HepG2 (cell line): ENCODE data around the gene IL17F. TPM values are rescaled to one million over a fixed set of nuclear protein-coding genes. Genes with fewer than 3 reads are reported as not detected.

Source experiments
- CCAR2 ChIP-seq: fragments of 200-400 bp; formaldehyde crosslinking; optimal IDR thresholded peaks from 2 replicates; pipeline ENCODE3; 2018; ENCODE audit warnings: low read depth, mild to moderate bottlenecking, low read length, moderate library complexity
- ESRRA ChIP-seq: sonication (generic); formaldehyde crosslinking; IDR thresholded peaks from 2 replicates; pipeline ENCODE4 v1.5.1; 2020; ENCODE audit warnings: mild to moderate bottlenecking, low read depth, missing genetic modification reagents
- EZH2 ChIP-seq: conservative IDR thresholded peaks from 2 replicates; pipeline ENCODE4 v1.6.1; 2012; ENCODE audit warnings: mild to moderate bottlenecking, low read depth, low read length, moderate library complexity
- HNRNPLL ChIP-seq: fragments of 200-400 bp; formaldehyde crosslinking; IDR thresholded peaks from 2 replicates; pipeline ENCODE4 v1.6.1; 2017; ENCODE audit warnings: mild to moderate bottlenecking, low read depth, low read length; ENCODE audit not compliant: poor library complexity, severe bottlenecking
- KDM5A ChIP-seq: fragments of 200-600 bp; sonication (generic); IDR thresholded peaks from 2 replicates; pipeline ENCODE4 v1.7.0; 2018; ENCODE audit warnings: antibody characterized with exemption, mild to moderate bottlenecking, low read length, borderline replicate concordance
- MAFF ChIP-seq: IDR thresholded peaks from 2 replicates; pipeline ENCODE4 v1.6.1; 2011; ENCODE audit warnings: low read depth, low read length, improper control_type of control experiment
- MIER3 ChIP-seq: IDR thresholded peaks from 2 replicates; pipeline ENCODE4 v1.6.1; 2016; ENCODE audit warnings: missing compliant biosample characterization, borderline replicate concordance
- MLLT10 ChIP-seq: sonication (generic); formaldehyde crosslinking; IDR thresholded peaks from 2 replicates; pipeline ENCODE4 v1.4.0; 2020; ENCODE audit warnings: missing genetic modification reagents
- MTA3 ChIP-seq: sonication (generic); formaldehyde crosslinking; IDR thresholded peaks from 2 replicates; pipeline ENCODE4 v1.4.0; 2020; ENCODE audit warnings: missing genetic modification reagents
- NCOR1 ChIP-seq: fragments of 200-600 bp; sonication (generic); IDR thresholded peaks from 2 replicates; pipeline ENCODE4 v1.7.0; 2017; ENCODE audit warnings: antibody characterized with exemption, low read length, borderline replicate concordance
- PCBP1 ChIP-seq: fragments of 200-400 bp; formaldehyde crosslinking; IDR thresholded peaks from 2 replicates; pipeline ENCODE4 v1.6.1; 2017; ENCODE audit warnings: mild to moderate bottlenecking, low read depth, low read length, borderline replicate concordance
- SMARCE1 ChIP-seq: fragments of 450-650 bp; IDR thresholded peaks from 2 replicates; pipeline ENCODE4 v1.6.1; 2017; ENCODE audit warnings: borderline replicate concordance
- THYN1 ChIP-seq: sonication (generic); formaldehyde crosslinking; IDR thresholded peaks from 2 replicates; pipeline ENCODE4 v1.8.1; 2023; ENCODE audit warnings: low read depth, mild to moderate bottlenecking, moderate library complexity, missing genetic modification reagents, borderline replicate concordance
- ZNF468 ChIP-seq: sonication (generic); formaldehyde crosslinking; IDR thresholded peaks from 2 replicates; pipeline ENCODE4 v1.8.0; 2022; ENCODE audit warnings: mild to moderate bottlenecking, moderate library complexity, missing genetic modification reagents
- ZNF567 ChIP-seq: sonication (generic); formaldehyde crosslinking; IDR thresholded peaks from 2 replicates; pipeline ENCODE4 v1.8.1; 2023; ENCODE audit warnings: mild to moderate bottlenecking, missing genetic modification reagents, borderline replicate concordance
- ZNF615 ChIP-seq: sonication (generic); formaldehyde crosslinking; IDR thresholded peaks from 2 replicates; pipeline ENCODE4 v1.5.0; 2020; ENCODE audit warnings: mild to moderate bottlenecking, missing genetic modification reagents, borderline replicate concordance
- ZNF891 ChIP-seq: sonication (generic); formaldehyde crosslinking; IDR thresholded peaks from 2 replicates; pipeline ENCODE4 v1.5.0; 2020; ENCODE audit warnings: mild to moderate bottlenecking, missing genetic modification reagents
- polyA plus RNA-seq, 8 experiments: library from polyadenylated mRNA; depleted of rRNA in 3 of 8; stranded (reverse) in 7 of 8; unstranded in 1 of 8; fragments of >200 nt; fragmentation: Illumina TruSeq in 4 of 8; extraction: Trizol in 4 of 8; gene quantifications; 2 replicates each; pipeline versions ENCODE4 v1.2.1 to v1.2.3, GENCODE V29; 2011 to 2016; ENCODE audit warnings: low read depth in 4 of 8, missing spikeins in 1 of 8, mixed read lengths in 1 of 8; ENCODE audit not compliant: insufficient read depth in 1 of 8
- total RNA-seq, 5 experiments: library from RNA; depleted of rRNA; stranded (reverse); fragments of >200 nt; fragmentation: Illumina TruSeq; extraction: Trizol; gene quantifications; 2 replicates each; pipeline ENCODE4 v1.2.3, GENCODE V29; 2016; ENCODE audit warnings: low read depth in 1 of 5
- TF ChIP-seq, protein P1 (sequence below): IDR thresholded peaks from 2 replicates; pipeline ENCODE4 v1.6.1; 2016
- TF ChIP-seq, protein P2 (sequence below): sonication (generic); formaldehyde crosslinking; IDR thresholded peaks from 2 replicates; pipeline ENCODE4 v1.5.1; 2020; ENCODE audit warnings: missing genetic modification reagents, mild to moderate bottlenecking, borderline replicate concordance
- TF ChIP-seq, protein P3 (sequence below): sonication (generic); formaldehyde crosslinking; IDR thresholded peaks from 2 replicates; pipeline ENCODE4 v1.5.0; 2020; ENCODE audit warnings: missing genetic modification reagents
- TF ChIP-seq, protein P4 (sequence below): sonication (generic); formaldehyde crosslinking; IDR thresholded peaks from 2 replicates; pipeline ENCODE4 v1.5.0; 2020; ENCODE audit warnings: missing genetic modification reagents
- TF ChIP-seq, protein P5 (sequence below): sonication (generic); formaldehyde crosslinking; IDR thresholded peaks from 2 replicates; pipeline ENCODE4 v1.5.0; 2020; ENCODE audit warnings: mild to moderate bottlenecking, low read depth, missing genetic modification reagents, borderline replicate concordance

The IL17F gene
- total and polyA plus RNA-seq, 2 of the 13 experiments (the other 11 are each of a cell fraction or from before 2014, with no cell fraction given), result not detected

DNA sequence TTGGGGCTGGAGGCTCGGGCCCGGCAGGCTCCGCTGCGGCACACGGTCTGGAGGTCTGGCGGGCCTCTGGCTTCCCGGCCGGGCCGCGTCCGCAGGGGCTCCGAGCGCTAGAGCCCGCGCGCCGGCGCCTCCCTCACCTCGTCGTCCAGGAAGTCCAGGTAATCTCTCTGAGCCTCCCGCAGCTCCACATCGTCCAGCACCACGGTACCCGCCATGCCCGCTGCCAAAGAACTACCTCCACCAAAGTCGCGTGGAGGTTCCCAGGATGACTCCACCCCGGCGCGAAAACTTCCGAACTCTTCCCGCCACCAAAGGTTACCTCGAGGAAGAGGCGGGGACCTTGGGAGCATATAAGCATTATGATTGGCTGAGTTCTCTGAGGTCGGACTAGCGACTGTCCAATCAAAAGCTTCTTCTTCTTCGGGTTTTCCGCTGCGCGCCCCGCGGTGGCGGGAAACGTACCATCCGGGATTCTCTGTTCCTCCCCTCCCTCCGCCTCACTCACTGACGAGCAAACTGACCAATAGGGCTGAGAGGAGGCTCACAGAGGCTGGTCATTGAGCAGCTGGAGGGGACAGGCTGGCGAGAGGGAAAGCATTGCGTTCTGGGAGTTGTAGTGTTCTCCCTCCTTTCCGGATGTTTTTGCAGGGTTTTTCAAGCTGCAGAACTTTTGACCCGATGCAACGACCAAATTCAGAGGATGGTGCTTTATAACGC is 40.3 kb upstream of the IL17F start, which contains the start of gene MCM3 (continued):
- TF ChIP-seq, protein P1, sequence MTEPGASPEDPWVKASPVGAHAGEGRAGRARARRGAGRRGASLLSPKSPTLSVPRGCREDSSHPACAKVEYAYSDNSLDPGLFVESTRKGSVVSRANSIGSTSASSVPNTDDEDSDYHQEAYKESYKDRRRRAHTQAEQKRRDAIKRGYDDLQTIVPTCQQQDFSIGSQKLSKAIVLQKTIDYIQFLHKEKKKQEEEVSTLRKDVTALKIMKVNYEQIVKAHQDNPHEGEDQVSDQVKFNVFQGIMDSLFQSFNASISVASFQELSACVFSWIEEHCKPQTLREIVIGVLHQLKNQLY (CRISPR knock-in tag), result peak; percentile 32
- TF ChIP-seq PCBP1 (no peak), ESRRA (CRISPR knock-in tag) (0 out of 2 replicates have a peak, but pooled peaks have one; percentile 0), CCAR2 (no peak), ZNF567 (CRISPR knock-in tag) (peak; percentile 47; the same call in 1 of the 2 replicates), ZNF468 (CRISPR knock-in tag) (0 out of 2 replicates have a peak, but pooled peaks have one; percentile 36), EZH2 (no peak), ZNF891 (peak; percentile 95), MLLT10 (CRISPR knock-in tag) (no peak), ZNF615 (CRISPR knock-in tag) (no peak; the same call in 1 of the 2 replicates), HNRNPLL (peak; percentile 73), MIER3 (peak; percentile 30; the same call in 1 of the 2 replicates), THYN1 (CRISPR knock-in tag) (no peak), KDM5A (peak; percentile 73), MTA3 (CRISPR knock-in tag) (no peak), MAFF (no peak), SMARCE1 (no peak), NCOR1 (no peak; the same call in 1 of the 2 replicates)
- TF ChIP-seq, protein P2, sequence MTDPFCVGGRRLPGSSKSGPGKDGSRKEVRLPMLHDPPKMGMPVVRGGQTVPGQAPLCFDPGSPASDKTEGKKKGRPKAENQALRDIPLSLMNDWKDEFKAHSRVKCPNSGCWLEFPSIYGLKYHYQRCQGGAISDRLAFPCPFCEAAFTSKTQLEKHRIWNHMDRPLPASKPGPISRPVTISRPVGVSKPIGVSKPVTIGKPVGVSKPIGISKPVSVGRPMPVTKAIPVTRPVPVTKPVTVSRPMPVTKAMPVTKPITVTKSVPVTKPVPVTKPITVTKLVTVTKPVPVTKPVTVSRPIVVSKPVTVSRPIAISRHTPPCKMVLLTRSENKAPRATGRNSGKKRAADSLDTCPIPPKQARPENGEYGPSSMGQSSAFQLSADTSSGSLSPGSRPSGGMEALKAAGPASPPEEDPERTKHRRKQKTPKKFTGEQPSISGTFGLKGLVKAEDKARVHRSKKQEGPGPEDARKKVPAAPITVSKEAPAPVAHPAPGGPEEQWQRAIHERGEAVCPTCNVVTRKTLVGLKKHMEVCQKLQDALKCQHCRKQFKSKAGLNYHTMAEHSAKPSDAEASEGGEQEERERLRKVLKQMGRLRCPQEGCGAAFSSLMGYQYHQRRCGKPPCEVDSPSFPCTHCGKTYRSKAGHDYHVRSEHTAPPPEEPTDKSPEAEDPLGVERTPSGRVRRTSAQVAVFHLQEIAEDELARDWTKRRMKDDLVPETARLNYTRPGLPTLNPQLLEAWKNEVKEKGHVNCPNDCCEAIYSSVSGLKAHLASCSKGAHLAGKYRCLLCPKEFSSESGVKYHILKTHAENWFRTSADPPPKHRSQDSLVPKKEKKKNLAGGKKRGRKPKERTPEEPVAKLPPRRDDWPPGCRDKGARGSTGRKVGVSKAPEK (CRISPR knock-in tag), result no peak
- TF ChIP-seq, protein P3, sequence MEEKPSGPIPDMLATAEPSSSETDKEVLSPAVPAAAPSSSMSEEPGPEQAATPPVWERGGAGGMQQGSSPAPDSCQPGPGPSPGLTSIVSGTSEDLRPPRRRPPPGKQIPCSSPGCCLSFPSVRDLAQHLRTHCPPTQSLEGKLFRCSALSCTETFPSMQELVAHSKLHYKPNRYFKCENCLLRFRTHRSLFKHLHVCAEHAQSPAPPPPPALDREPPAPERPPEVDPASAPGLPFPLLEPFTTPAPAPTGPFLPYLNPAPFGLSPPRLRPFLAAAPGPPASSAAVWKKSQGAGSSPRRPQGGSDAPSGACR (CRISPR knock-in tag), result peak; percentile 55; the same call in 1 of the 2 replicates
- TF ChIP-seq, protein P4, sequence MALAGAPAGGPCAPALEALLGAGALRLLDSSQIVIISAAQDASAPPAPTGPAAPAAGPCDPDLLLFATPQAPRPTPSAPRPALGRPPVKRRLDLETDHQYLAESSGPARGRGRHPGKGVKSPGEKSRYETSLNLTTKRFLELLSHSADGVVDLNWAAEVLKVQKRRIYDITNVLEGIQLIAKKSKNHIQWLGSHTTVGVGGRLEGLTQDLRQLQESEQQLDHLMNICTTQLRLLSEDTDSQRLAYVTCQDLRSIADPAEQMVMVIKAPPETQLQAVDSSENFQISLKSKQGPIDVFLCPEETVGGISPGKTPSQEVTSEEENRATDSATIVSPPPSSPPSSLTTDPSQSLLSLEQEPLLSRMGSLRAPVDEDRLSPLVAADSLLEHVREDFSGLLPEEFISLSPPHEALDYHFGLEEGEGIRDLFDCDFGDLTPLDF (CRISPR knock-in tag), result peak; percentile 100
- TF ChIP-seq, protein P5, sequence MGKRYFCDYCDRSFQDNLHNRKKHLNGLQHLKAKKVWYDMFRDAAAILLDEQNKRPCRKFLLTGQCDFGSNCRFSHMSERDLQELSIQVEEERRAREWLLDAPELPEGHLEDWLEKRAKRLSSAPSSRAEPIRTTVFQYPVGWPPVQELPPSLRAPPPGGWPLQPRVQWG (CRISPR knock-in tag), result no peak
